Osteocyte (in vitro differentiated cells): ENCODE measurements around the gene GOLGA3. TPM values are rescaled to one million over a fixed set of nuclear protein-coding genes. Genes with fewer than 3 reads are reported as not detected.

Experiments used
- DNase-seq: peaks from one replicate; pipeline ENCODE4 v3.0.0; 2021; ENCODE audit warnings: mixed read lengths; ENCODE audit not compliant: unreplicated experiment; ENCODE audit errors: extremely low spot score
- H3K27ac Mint-ChIP-seq: one replicate; pipeline ENCODE4 v1.8.0; 2021; ENCODE audit warnings: mild to moderate bottlenecking, mixed read lengths; ENCODE audit not compliant: unreplicated experiment
- H3K27me3 Mint-ChIP-seq: one replicate; pipeline ENCODE4 v1.8.0; 2021; ENCODE audit warnings: mixed read lengths; ENCODE audit not compliant: unreplicated experiment
- H3K36me3 Mint-ChIP-seq: one replicate; pipeline ENCODE4 v1.8.0; 2021; ENCODE audit warnings: mixed read lengths; ENCODE audit not compliant: unreplicated experiment
- H3K4me1 Mint-ChIP-seq: one replicate; pipeline ENCODE4 v1.8.0; 2021; ENCODE audit warnings: mixed read lengths; ENCODE audit not compliant: unreplicated experiment
- H3K4me3 Mint-ChIP-seq: one replicate; pipeline ENCODE4 v1.8.0; 2021; ENCODE audit warnings: mild to moderate bottlenecking, moderate library complexity, mixed read lengths; ENCODE audit not compliant: unreplicated experiment
- H3K9me3 Mint-ChIP-seq: one replicate; pipeline ENCODE4 v1.8.0; 2021; ENCODE audit warnings: mixed read lengths; ENCODE audit not compliant: unreplicated experiment
- total RNA-seq: library from RNA; stranded (reverse); gene quantifications from 2 replicates; pipeline ENCODE4 v1.2.1, GENCODE V29; 2021
- TF ChIP-seq, protein P1 (sequence below): fragments of 200-600 bp; sonication (generic); IDR thresholded peaks from 2 replicates; pipeline ENCODE4 v1.5.0; 2021; ENCODE audit warnings: antibody characterized with exemption, mild to moderate bottlenecking, moderate library complexity

The GOLGA3 gene
- total RNA-seq, 1 donor from 2014 or later = 104 TPM

DNA sequence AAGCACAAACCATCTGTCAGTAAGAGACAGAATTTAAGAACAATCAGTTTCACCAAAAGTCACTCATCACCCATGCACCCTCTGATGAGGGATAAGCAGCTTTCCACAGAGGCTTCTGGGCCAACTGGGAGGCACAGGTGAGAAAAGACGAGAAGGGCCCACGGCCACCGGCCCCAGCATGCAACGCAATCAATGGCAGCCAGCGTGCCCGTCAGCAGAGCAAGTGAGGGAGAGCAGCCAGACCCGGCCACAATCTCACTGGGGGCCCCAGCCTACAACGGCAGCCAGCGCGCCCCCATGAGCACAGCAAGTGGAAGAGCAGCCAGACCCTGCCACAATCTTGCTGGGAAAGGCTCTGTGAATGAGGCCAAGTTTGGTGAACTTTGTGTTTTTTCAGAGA, 80.3 kb downstream of the GOLGA3 start:
- no peaks in the 10 kb centered on the region for H3K27me3 Mint-ChIP-seq
- no peaks in the 10 kb centered on the region for H3K9me3 Mint-ChIP-seq
- no peaks in the 10 kb centered on the region for H3K4me1 Mint-ChIP-seq
- TF ChIP-seq, protein P1, sequence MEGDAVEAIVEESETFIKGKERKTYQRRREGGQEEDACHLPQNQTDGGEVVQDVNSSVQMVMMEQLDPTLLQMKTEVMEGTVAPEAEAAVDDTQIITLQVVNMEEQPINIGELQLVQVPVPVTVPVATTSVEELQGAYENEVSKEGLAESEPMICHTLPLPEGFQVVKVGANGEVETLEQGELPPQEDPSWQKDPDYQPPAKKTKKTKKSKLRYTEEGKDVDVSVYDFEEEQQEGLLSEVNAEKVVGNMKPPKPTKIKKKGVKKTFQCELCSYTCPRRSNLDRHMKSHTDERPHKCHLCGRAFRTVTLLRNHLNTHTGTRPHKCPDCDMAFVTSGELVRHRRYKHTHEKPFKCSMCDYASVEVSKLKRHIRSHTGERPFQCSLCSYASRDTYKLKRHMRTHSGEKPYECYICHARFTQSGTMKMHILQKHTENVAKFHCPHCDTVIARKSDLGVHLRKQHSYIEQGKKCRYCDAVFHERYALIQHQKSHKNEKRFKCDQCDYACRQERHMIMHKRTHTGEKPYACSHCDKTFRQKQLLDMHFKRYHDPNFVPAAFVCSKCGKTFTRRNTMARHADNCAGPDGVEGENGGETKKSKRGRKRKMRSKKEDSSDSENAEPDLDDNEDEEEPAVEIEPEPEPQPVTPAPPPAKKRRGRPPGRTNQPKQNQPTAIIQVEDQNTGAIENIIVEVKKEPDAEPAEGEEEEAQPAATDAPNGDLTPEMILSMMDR = no peak
- no peak overlapping the region for H3K4me3 Mint-ChIP-seq
- peaks cover 34% of the 10 kb centered on the region for H3K36me3 Mint-ChIP-seq
- H3K27ac Mint-ChIP-seq = no peak overlapping the region
- DNase-seq = no peak

DNA sequence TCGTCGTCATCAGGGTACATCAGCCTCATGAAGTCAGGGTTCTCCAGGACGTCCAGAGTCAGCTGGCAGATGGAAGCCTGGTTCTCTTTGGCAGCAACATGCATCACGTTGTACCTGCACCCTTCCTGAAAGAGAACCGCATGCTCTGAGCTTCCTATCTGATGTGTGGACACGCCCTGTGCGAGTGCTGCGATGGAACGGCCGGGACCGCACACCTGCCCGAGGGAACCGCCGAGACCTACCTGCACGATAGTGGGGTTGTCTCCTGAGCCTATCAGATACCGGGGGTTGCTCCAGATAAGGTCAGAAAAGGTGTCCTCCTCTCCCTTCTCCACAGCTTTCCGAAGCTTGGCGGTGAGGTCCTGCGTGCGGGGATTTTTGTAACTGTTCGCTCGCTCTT, 80.8 kb downstream of the GOLGA3 start:
- Mint-ChIP-seq H3K4me3 (no peak overlapping the region), H3K27me3 (no peaks in the 10 kb centered on the region)

DNA sequence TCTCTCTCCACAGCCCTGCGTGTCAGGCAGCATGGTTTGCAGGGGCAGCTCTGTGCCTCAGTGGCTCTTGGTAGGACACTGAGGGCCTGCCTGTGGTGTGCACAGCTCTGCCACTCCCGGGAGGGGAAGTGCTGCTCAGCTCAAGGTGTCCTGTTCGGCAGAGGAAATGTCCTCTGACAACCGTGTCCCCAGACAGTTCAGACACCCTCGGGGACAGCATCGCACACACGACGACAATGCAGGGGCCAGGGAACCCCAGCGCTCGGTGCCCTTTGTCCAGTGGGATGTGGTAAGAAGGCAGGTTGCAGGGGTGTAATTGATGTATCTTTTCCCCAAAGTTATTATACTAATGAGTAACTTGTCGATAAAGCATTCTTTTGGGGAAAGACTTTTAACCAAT, 81.3 kb downstream of the GOLGA3 start:
- H3K36me3 Mint-ChIP-seq = peaks cover 39% of the 10 kb centered on the region
- TF ChIP-seq, protein P1 = no peak
- H3K27ac Mint-ChIP-seq = no peak overlapping the region
- H3K27me3 Mint-ChIP-seq = no peaks in the 10 kb centered on the region
- no peak overlapping the region for H3K4me3 Mint-ChIP-seq
- no peaks in the 10 kb centered on the region for H3K9me3 Mint-ChIP-seq
- no peak for DNase-seq
- H3K4me1 Mint-ChIP-seq = no peaks in the 10 kb centered on the region

More for the DNA sequence above, 80.8 kb downstream of the GOLGA3 start:
- DNase-seq = no peak
- H3K27ac Mint-ChIP-seq = no peak overlapping the region
- peaks cover 34% of the 10 kb centered on the region for H3K36me3 Mint-ChIP-seq
- H3K9me3 Mint-ChIP-seq = no peaks in the 10 kb centered on the region
- TF ChIP-seq, protein P1 = no peak
- H3K4me1 Mint-ChIP-seq = no peaks in the 10 kb centered on the region

DNA sequence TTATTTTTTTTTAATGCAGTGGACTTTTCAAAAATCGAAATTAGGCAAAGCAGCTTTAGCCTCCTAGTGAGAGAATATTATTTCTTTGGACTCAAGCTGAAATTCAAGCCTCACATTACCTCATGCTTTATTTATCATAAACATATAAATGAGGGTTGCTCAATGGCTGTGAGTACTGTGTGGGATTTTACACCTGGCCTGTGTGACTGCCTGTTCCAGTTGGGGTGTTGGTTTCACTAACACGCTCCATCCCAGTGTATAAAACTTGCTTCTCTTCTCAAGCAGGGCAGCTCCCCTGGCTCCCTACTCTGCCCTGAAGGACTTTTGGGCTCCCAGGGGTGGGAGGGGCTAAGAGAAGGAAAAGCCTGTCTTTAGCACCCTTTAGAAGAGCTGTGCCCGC, 82.1 kb downstream of the GOLGA3 start:
- no peaks in the 10 kb centered on the region for H3K9me3 Mint-ChIP-seq
- peaks cover 40% of the 10 kb centered on the region for H3K36me3 Mint-ChIP-seq
- H3K4me3 Mint-ChIP-seq = no peak overlapping the region
- TF ChIP-seq, protein P1 = no peak
- DNase-seq = no peak
- no peaks in the 10 kb centered on the region for H3K4me1 Mint-ChIP-seq
- no peak overlapping the region for H3K27ac Mint-ChIP-seq
- no peaks in the 10 kb centered on the region for H3K27me3 Mint-ChIP-seq

DNA sequence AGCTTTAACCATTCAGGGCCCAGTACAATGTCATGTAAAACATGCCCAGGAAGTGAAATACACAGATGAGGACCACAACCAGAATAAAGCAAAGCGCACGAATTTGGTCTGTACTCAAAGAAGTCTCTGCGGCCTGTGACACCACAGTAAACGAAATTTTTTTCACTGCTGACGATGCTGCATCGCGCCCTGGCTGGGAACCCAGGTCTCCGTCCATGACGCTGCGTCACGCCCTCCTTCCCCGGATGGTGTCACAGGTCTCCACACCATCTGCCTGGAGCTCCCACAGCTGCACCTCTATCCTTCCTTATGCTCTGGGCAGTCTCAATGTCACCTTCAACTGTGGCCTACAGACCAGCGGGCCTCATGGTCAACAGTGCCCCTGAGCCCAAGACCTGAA, 84.8 kb downstream of the GOLGA3 start:
- Mint-ChIP-seq H3K4me3 (no peak overlapping the region), H3K36me3 (peaks cover 55% of the 10 kb centered on the region), H3K9me3 (no peaks in the 10 kb centered on the region), H3K27me3 (no peaks in the 10 kb centered on the region), H3K4me1 (no peaks in the 10 kb centered on the region), H3K27ac (no peak overlapping the region)
- no peak for DNase-seq
- TF ChIP-seq, protein P1 = no peak
